OCI-LY3 (cell line): ENCODE data around the gene ACACA.
"Not testable (repeated sequence)": the region's sequence is repeated elsewhere in the genome, so short reads cannot be mapped to it uniquely, and the experiment has no call there.

Source experiments
- H2AFZ ChIP-seq: fragments of 200-600, 300-600 bp; shearing (Covaris generic); 2 replicates; pipeline ENCODE4 v1.6.0; 2014; ENCODE audit warnings: antibody characterized with exemption, low read depth, low read length
- H3K27ac ChIP-seq: fragments of 200-600, 300-600 bp; sonication (generic); 2 replicates; pipeline ENCODE4 v1.5.1; 2014; ENCODE audit warnings: mild to moderate bottlenecking, low read length, moderate library complexity, mixed read lengths
- H3K27me3 ChIP-seq: fragments of 200-600, 300-600 bp; sonication (generic); 2 replicates; pipeline ENCODE4 v1.6.1; 2014; ENCODE audit warnings: low read depth, low read length, mixed read lengths
- H3K36me3 ChIP-seq: fragments of 200-600, 300-600 bp; sonication (generic); replicated peaks from 2 replicates; pipeline ENCODE3; 2014; ENCODE audit warnings: low read depth, low read length, mixed read lengths
- H3K4me1 ChIP-seq: fragments of 300-600, 200-600 bp; sonication (generic); 2 replicates; pipeline ENCODE4 v1.6.1; 2014; ENCODE audit warnings: low read length, mixed read lengths
- H3K4me2 ChIP-seq: fragments of 200-600, 300-600 bp; sonication (generic); 2 replicates; pipeline ENCODE4 v1.6.1; 2014; ENCODE audit warnings: low read length, mixed read lengths
- H3K4me3 ChIP-seq: fragments of 300-600, 200-600 bp; sonication (generic); 2 replicates; pipeline ENCODE4 v1.5.1; 2014; ENCODE audit warnings: antibody characterized with exemption, mild to moderate bottlenecking, low read length, moderate library complexity
- H3K79me2 ChIP-seq: fragments of 300-600, 200-600 bp; shearing (Covaris generic); 2 replicates; pipeline ENCODE4 v1.6.1; 2014; ENCODE audit warnings: mild to moderate bottlenecking, low read length, mixed read lengths
- H3K9ac ChIP-seq: fragments of 300-600, 200-600 bp; shearing (Covaris generic); 2 replicates; pipeline ENCODE4 v1.6.0; 2014; ENCODE audit warnings: mild to moderate bottlenecking, low read length, moderate library complexity
- H3K9me3 ChIP-seq: fragments of 200-600, 300-600 bp; shearing (Covaris generic); 2 replicates; pipeline ENCODE4 v1.6.1; 2014; ENCODE audit warnings: low read length, mixed read lengths; ENCODE audit not compliant: insufficient read depth
- H4K20me1 ChIP-seq: fragments of 200-600, 300-600 bp; sonication (generic); 2 replicates; pipeline ENCODE4 v1.6.1; 2016; ENCODE audit warnings: low read length, mixed read lengths; ENCODE audit not compliant: insufficient read depth
- EZH2phosphoT487 ChIP-seq: fragments of 200-600 bp; shearing (Covaris generic); IDR thresholded peaks from 2 replicates; pipeline ENCODE4 v1.6.1; 2018; ENCODE audit warnings: antibody characterized with exemption, mixed run types, low read depth
- TF ChIP-seq, protein P1 (sequence below): fragments of 200-600, 300-600 bp; sonication (generic); IDR thresholded peaks from 2 replicates; pipeline ENCODE4 v1.5.1; 2014; ENCODE audit warnings: antibody characterized with exemption, low read length, low read depth

ACACA gene

DNA sequence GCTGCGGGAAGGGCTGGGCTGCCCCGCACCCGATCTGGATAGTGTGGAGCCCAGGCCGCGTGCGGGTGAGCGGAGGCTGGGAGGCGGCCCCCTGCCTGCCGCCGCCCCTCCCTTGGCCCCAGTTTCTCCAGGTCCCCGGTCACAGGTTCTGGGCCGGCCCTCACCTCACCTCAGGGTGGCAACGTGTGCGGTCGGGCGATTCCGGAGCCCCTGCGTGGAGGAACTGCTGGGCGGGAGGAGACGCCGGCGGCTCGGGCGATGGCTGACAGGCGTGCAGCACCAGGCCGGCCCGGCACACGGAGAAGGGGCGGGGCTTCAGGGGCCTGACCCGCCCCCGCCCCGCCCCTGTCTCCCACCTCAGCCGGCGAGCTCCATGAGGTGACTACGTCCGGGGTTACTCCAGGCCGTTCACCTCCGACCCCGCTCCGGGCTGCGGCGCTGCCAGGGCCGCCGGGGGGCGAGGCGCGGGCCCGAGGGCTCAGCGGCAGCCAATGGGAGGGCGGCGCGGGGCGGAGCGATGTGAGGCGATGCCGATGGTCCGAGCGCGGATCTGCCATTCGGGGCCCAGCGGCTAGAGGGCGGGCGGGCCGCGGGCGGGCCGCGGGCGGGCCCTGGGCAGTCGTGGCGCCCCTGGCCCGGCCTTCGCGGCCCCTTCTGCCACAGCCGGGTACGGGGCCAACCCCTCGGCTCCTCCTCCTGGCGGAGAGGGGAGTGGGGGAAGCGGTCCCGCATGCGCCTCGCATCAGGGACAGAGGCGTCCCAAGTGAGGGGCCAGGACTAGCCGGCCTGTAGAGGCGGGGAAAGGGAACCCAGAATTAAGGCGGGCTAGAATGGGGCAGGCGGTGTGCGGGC lies 47.6 kb downstream of the ACACA start:
- H3K9ac ChIP-seq: peak overlapping the region; percentile 92
- H3K27ac ChIP-seq: peak overlapping the region; percentile 61
- peaks cover 48% of the 10 kb centered on the region for H3K79me2 ChIP-seq
- H3K36me3 ChIP-seq: peaks cover 5% of the 10 kb centered on the region
- H4K20me1 ChIP-seq: peaks cover 7% of the 10 kb centered on the region
- H3K9me3 ChIP-seq: no peaks in the 10 kb centered on the region
- H3K27me3 ChIP-seq: no peaks in the 10 kb centered on the region
- peak overlapping the region; percentile 83 for H3K4me2 ChIP-seq
- peaks cover 14% of the 10 kb centered on the region for H3K4me1 ChIP-seq
- no peak for TF ChIP-seq EZH2phosphoT487
- TF ChIP-seq, protein P1, sequence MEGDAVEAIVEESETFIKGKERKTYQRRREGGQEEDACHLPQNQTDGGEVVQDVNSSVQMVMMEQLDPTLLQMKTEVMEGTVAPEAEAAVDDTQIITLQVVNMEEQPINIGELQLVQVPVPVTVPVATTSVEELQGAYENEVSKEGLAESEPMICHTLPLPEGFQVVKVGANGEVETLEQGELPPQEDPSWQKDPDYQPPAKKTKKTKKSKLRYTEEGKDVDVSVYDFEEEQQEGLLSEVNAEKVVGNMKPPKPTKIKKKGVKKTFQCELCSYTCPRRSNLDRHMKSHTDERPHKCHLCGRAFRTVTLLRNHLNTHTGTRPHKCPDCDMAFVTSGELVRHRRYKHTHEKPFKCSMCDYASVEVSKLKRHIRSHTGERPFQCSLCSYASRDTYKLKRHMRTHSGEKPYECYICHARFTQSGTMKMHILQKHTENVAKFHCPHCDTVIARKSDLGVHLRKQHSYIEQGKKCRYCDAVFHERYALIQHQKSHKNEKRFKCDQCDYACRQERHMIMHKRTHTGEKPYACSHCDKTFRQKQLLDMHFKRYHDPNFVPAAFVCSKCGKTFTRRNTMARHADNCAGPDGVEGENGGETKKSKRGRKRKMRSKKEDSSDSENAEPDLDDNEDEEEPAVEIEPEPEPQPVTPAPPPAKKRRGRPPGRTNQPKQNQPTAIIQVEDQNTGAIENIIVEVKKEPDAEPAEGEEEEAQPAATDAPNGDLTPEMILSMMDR: no peak
- H3K4me3 ChIP-seq: peak overlapping the region; percentile 93
- peak overlapping the region; percentile 43; the same call in 1 of the 2 replicates for H2AFZ ChIP-seq

DNA sequence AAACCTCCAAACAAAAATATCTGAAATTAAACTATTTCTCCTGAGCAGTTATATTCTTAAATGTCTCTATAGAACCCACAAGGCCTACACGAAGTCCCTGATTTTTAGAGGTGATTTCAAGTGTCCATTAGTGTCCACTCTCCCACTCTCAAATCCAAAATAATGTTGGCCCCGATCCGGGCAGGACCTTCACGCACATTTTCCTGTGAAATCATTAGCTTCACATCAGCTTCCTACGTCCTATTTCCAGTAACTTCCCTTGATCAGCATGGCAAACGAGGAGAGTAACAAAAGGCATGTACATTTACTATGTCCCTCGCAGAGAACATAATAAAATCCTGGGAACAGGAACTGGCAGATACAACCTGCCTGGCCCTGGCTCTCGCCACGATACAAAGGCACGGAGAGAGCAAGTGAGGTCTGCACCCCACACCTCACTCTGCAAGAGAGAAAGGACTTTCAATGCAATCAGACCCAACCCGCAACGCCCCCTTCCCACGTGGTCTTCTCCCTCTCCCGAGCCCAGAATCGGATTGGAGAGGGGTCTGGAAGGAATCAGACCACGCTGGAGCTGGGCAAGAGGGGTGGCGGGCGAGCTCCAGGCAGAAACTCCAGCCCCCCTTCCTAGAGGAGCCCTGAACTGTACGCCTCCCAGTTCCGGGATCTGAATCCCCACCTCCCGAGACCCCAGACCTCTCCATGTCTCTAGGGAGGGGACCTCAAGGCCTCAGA lies 48.4 kb downstream of the ACACA start:
- H3K79me2 ChIP-seq: peaks cover 56% of the 10 kb centered on the region
- H2AFZ ChIP-seq: peak overlapping the region; percentile 43; the same call in 1 of the 2 replicates
- H3K4me3 ChIP-seq: peak overlapping the region; percentile 93
- H3K9me3 ChIP-seq: no peaks in the 10 kb centered on the region
- no peaks in the 10 kb centered on the region for H3K27me3 ChIP-seq
- TF ChIP-seq, protein P1: no peak
- TF ChIP-seq EZH2phosphoT487: no peak
- peak overlapping the region; percentile 92 for H3K9ac ChIP-seq
- H3K36me3 ChIP-seq: peaks cover 5% of the 10 kb centered on the region
- peak overlapping the region; percentile 83 for H3K4me2 ChIP-seq
- peak overlapping the region; percentile 61 for H3K27ac ChIP-seq
- peaks cover 8% of the 10 kb centered on the region for H4K20me1 ChIP-seq
- H3K4me1 ChIP-seq: peaks cover 14% of the 10 kb centered on the region

DNA sequence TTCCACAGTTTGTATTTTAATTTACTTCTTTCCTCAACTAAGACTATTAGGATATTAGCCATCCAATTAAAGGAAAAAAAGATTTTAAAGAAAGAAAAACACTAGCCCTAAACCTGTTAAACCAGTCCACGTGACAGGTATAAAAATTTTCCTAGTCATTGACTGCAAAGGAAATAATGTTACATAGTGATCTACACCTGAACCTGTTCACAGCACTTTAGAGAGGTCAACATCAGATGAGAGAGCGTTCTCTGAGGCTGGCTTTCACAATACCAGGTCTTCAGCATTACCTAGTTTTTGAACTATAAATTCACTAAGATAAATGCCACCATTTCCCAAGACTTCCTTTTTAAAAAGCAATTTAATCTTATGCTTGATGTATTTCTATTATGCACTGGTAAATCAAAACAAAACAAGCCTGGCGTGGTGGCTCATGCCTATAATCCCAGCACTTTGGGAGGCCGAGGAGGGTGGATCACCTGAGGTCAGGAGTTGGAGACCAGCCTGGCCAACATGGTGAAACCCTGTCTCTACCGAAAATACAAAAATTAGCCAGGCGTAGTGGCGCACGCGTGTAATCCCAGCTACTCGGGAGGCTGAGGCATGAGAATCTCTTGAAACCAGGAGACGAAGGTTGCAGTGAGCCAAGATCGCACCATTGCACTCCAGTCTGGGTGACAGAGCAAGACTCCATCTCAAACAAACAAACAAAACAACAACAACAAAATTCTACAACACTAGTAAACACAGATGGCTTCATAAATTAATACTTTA lies 49.7 kb downstream of the ACACA start:
- H3K27ac ChIP-seq, H3K27me3 ChIP-seq, H3K9ac ChIP-seq, H3K36me3 ChIP-seq, H3K9me3 ChIP-seq, H2AFZ ChIP-seq, H4K20me1 ChIP-seq: not testable (repeated sequence)
- Histone ChIP-seq H3K4me1 (peaks cover 14% of the 10 kb centered on the region), H3K79me2 (peaks cover 69% of the 10 kb centered on the region), H3K4me2 (peak overlapping the region; percentile 83), H3K4me3 (peak overlapping the region; percentile 93)

DNA sequence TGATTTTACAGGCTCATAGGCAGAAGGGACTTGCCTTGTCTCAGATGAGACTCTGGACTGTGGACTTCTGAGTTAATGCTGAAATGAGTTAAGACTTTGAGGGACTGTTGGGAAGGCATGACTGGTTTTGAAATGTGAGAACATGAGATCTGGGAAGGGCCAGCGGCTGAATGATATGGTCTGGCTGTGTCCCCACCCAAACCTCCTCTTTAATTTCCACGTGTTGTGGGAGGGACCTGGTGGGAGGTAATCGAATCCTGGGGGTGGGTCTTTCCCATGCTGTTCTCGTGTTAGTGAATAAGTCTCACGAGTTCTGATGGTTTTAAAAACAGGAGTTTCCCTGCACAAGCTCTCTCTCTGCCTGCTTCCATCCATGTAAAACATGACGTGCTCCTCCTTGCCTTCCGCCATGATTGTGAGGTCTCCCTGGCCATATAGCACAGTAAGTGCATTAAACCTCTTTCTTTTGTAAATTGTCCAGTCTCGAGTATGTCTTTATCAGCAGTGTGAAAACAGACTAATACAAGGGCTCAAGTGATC lies 59.7 kb downstream of the ACACA start:
- not testable (repeated sequence) for H2AFZ ChIP-seq

More for the DNA sequence above, 59.7 kb downstream of the ACACA start:
- not testable (repeated sequence) for H3K27me3 ChIP-seq, H3K9me3 ChIP-seq, H3K4me2 ChIP-seq, H3K27ac ChIP-seq, H3K4me1 ChIP-seq, H3K9ac ChIP-seq, H3K4me3 ChIP-seq, H4K20me1 ChIP-seq
- Histone ChIP-seq H3K36me3 (peaks cover 11% of the 10 kb centered on the region), H3K79me2 (peaks cover 87% of the 10 kb centered on the region)
